Glomerular visceral epithelial cell (primary cell): Measurements from ENCODE around the gene ZNF678.

Experiments used
- DNase-seq: peaks from one replicate; pipeline ENCODE4 v3.0.0-alpha.2; 2016; ENCODE audit errors: extremely low spot score

ZNF678 gene

GRCh38 chr1:227563324-227564201 lies at the start of gene ZNF678:
TSS of gene ZNF678 (plus strand) at chr1:227563556. CDS start at chr1:227650992, 87,436 bp downstream.
- peak; percentile 95 for DNase-seq

DNA sequence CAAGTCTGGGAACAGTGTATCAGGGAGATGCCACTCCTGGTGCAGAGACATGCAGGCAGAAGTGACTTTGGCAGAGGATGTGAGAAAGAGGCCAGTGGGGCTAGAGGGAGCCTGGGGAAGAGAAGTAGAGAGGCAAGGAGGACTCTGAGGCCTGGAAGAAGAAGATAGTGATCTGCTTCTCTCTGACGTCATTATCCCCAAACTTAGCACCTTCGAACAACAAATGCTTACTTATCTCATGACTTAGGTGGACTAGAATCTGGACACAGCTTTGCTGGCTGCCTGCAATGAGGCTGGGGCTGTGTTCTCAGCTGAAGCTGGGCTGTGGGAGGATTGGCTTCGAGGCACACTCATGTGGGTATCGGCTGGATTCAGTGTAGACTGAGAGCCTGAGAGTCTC lies 44.5 kb upstream of the ZNF678 start:
- no peak for DNase-seq

- no peak for DNase-seq
These were observed 41.6 kb upstream of the ZNF678 start for GRCh38 chr1:227521782-227522181.

- DNase-seq: no peak
These were observed 36.8 kb upstream of the ZNF678 start for GRCh38 chr1:227526524-227526923.

GRCh38 chr1:227532019-227532619 lies 31.2 kb upstream of the ZNF678 start:
- DNase-seq: peak; percentile 40

DNA sequence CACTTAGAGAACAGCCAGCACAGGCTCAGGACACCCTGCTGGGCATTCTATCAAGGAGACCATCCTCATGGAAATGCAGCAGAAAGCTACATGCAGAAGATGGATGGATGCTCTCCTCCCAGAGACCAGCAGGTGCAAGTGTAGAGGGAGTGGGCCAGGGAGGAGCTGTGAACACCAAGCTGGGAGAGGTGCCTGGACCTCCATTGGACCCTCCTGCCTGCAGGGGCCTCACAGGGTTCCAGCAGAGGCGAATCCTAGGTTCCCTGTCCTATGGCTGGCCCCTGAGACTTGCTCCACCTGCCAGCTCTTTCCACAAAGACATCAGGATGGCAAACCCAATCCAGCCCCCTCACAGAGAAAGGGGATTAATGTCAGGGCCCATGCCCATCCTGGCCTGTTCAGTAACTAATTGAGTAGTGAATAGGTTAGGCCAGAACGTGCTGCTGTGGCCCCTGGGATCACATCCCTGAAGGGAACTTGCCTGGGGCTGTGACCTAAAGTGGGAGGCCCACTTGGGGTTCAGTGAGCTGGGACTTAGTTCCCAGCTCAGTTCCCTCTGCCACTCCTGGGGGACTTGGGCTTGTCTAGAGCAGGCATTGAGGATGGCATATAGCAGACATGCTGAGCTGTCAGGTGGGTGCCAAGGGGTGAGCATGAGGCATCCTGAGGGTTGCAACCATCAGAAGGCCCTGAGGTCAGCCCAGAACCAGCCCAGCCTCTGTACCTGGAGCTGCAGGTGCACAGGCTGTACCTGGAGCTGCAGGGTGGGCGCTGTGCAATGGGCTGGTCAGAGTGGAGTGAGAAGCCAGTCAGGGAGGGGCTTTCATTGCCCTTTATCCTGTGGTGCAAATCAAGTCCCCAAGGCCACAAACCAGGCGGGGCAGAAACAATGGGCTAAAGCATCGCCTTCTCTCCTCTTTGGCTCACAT lies 22.9 kb upstream of the ZNF678 start:
- no peak for DNase-seq

DNA sequence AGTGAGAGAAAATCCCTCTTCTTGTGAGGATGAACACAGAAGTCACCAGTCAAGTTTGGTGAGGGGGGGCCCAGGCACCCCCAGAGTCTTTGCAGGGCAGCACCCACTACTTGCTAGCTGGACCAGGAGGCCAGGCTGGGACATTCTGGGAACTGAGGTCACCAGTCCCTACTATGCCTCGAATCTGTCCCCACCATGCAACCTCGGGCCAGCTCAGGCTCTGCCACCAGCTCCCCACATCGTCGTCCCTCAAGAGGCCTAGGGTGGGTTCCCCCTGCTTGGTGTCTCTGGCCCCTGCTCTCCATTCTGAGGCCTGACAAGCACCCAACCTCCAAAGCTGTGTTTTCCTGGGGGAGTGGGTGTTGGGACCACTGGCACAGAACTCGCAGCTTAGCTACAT lies 22.2 kb upstream of the ZNF678 start:
- DNase-seq: no peak

GRCh38 chr1:227541796-227542152 lies 21.6 kb upstream of the ZNF678 start:
- no peak for DNase-seq

- DNase-seq: peak; percentile 83
These were observed 20.9 kb upstream of the ZNF678 start for GRCh38 chr1:227542153-227543120.

- DNase-seq: no peak
These were observed 19.9 kb upstream of the ZNF678 start for GRCh38 chr1:227543283-227544066.

GRCh38 chr1:227544067-227545050 lies 19.0 kb upstream of the ZNF678 start:
- no peak for DNase-seq

GRCh38 chr1:227545361-227545760 lies 18.0 kb upstream of the ZNF678 start:
- DNase-seq: no peak

GRCh38 chr1:227546059-227546458 lies 17.3 kb upstream of the ZNF678 start:
- no peak for DNase-seq

- no peak for DNase-seq
These were observed 16.6 kb upstream of the ZNF678 start for GRCh38 chr1:227546598-227547309.

DNA sequence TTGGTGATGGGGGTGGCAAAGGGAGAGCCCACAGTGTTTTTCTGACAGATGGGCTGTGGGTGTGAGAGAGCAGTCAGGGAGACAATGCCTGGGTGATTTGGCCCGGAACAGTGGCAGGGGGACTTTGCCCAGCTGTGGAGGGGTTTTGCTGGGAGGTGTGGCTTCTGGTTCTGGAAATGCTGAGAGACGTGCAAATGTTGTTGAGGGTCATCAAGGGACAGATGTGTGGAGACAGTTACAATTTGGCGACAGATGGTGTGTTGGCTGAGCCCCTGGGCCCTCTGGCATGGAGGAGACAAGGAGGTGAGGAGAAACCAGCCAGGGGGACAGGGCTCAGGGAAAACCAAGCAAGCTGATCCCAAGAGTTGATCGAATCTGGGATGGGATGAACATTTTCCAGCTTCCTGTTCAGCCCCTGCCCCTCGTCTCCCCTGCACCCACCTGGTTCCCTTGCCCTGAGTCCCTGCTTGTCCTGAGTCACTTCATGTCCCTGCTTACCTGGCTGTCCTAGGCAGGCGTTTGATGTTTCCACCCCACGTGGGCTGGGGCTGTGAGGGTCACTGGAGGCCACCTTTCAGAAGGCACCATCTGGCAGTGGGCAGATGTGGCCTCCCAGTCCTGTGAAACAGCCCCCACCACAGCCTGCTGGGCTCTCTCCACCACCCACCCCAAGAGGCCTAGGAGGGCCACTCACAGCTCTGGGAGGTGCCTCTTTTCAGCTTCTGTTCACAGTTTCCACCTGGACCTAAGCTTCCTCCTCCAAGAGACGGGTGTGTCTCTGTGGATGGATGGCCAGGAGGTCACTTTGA lies 15.8 kb upstream of the ZNF678 start:
- no peak for DNase-seq

DNA sequence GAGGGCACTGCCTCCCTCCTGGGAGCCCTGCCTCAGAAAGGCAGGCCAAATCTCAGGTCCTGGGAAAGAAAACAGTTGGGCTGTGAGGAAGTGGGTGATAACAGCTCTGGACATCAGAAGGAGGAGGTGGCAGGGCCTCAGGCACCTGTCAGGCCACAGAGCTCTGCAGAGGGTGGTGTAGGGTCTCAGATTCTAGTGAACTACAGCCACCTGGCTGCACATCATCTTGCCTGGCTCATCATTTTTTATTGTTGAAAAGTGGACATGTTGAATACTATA lies 15.3 kb upstream of the ZNF678 start:
- no peak for DNase-seq

GRCh38 chr1:227548448-227548847 lies 14.9 kb upstream of the ZNF678 start:
- no peak for DNase-seq

GRCh38 chr1:227549892-227550291 lies 13.5 kb upstream of the ZNF678 start:
- DNase-seq: no peak
